NCI-H2196 (cell line): ENCODE measurements around the gene MTCL1.

Experiments
- DNase-seq: peaks from one replicate; lab custom pipeline; 2025; ENCODE audit not compliant: unreplicated experiment; lab: John Stamatoyannopoulos, UW

The MTCL1 gene

DNA sequence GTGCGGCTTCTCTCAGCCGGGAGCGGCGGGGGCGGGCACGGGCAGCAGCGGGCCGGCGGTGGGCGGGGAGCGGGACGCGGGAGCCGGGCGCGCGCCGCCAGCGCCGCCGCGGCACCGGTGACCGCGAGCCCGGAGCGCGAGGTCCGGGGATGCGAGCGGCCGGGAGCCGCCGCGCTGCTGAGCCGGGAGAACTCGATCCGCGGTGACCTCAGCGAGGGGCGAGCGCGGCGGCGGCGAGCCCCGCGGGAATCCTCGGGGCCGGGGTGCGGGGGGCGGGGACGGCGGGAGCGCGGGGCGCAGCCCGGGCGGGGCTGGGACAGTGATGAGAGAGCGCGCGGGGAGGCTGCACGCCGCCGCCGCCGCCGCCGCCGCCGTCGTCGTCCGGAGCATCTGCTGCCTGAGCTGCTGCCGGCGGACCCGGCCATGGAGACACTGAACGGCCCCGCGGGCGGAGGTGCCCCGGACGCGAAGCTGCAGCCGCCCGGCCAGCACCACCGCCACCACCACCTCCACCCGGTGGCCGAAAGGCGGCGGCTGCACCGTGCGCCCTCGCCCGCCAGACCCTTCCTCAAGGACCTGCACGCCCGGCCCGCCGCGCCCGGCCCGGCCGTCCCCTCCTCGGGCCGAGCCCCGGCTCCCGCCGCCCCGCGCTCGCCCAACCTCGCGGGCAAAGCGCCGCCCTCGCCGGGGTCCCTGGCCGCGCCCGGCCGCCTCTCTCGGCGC, at the start of gene MTCL1:
Gene MTCL1 (plus strand): TSS at position 319 of the 723 bp plus-strand sequence. CDS start 105 bp downstream, at position 424.
- DNase-seq, result no peak

DNA sequence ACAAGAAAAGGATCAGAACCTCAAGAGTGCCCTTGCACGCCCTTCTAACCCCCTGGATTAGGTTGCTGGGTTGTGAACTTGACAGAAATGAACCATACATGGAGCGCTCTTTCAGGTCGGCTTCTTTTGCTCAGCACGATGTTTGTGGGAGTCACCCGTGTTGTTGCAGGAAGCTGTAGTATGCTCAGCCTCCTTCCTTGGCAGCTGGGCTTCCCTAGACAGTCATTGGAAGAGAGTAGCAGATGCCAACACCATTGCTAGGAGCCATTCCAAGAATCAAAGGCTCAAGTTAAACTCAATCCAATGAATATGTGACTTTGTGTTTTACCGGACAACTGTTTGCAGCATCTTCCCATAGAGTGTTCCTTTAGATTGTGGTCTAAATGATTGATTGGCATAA, 49.1 kb upstream of the MTCL1 start:
- DNase-seq, result no peak

- DNase-seq, result no peak
Observed at GRCh38 chr18:8657050-8657820, 48.1 kb upstream of the MTCL1 start.

DNA sequence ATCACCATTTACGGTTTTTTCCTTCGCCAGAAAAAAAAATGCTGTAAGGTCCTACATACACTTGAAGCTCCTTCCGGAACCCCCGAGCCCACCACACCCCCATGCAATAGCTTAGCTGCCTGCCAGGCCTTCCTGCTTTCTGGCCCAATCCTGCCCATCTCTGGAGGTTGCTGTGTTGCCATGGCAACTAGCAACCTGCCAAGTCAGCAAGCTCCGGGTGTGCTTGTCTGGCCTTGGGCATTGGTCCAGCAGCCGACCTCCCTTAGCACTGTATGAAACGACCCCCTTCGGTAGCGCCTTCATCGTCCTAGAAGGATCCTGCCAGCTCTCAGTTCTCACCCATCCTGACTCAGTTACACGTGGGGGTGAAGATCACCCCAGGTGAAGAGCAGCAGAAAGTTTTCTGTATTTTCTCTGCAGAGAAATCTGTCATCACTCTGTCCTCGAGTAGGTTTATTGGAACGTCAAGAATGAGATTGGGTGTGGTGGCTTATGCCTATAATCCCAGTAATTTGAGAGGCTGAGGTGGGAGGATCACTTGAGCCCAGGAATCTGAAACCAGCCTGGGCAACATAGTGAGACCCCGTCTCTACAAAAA, 47.4 kb upstream of the MTCL1 start:
- DNase-seq, result peak; percentile 52

DNA sequence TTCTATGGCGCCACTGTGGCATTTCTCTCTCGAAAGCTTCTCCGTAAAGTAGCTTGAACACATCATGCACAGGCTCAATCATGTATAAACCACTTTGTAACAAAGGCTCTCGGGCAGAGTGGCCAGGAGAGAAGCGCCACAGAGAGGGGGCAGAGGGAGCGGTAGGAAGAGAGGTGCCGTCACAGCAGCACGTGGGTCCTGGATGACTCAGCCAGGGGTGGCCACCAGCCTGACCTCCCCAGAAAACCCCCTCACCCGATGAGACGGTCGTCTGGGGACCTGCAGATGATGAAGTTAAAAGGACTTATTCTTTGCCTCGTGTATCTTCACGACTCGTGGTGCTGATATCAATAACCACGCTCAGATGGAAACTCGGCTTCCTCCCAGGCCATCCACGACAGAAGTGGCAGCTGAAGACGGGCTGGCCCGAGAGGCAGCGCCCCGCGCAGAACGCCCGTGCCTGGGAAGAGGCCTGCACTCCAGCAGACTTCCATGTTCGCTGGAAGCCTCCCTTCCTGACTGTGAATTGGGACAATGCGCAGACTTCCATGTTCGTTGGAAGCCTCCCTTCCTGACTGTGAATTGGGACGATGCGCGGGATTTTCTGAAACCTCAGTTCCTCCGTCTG, 46.4 kb upstream of the MTCL1 start:
- DNase-seq, result no peak

GRCh38 chr18:8659609-8660242, 45.6 kb upstream of the MTCL1 start:
- no peak for DNase-seq

- no peak for DNase-seq
Observed at GRCh38 chr18:8660316-8660715, 45.0 kb upstream of the MTCL1 start.

DNA sequence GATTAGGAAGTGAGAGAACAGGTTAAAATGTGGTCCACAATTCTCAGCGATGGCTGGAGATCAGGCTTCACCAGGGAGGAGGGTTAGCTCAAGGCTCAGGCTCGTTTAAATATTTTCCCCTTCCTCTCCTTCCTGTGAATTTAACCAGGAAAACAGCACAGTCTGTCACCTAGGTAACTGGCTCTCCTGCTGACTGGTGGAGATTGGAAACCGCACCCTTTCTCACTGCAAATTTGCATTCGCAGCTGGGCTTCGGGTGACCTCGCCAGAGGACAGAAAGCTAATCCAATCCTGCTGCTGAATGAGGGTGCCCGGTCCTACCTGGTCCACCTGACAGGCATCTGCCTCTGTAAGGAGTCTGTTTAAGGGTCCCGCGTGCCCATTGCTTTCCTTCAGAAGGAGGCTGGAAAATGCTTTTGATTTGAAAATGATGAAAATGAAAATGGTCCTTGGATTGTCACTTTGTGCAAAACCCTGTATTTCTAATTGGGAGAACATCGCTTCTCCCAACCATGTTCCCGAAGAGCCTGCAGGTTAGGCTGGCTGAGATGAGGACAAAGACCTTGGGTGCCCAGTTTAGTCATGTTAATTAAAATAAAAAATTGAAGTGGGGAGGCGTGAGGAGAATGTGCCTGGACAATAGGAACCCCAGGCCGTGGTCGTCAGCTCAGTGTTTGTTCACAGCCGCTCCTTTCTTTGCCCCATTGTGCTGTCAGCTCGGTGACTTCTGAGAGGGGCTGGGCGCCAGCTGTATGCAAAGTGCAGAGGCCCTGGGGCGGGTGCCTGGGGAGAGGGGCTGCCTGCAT, 43.4 kb upstream of the MTCL1 start:
- peak; percentile 86 for DNase-seq

DNA sequence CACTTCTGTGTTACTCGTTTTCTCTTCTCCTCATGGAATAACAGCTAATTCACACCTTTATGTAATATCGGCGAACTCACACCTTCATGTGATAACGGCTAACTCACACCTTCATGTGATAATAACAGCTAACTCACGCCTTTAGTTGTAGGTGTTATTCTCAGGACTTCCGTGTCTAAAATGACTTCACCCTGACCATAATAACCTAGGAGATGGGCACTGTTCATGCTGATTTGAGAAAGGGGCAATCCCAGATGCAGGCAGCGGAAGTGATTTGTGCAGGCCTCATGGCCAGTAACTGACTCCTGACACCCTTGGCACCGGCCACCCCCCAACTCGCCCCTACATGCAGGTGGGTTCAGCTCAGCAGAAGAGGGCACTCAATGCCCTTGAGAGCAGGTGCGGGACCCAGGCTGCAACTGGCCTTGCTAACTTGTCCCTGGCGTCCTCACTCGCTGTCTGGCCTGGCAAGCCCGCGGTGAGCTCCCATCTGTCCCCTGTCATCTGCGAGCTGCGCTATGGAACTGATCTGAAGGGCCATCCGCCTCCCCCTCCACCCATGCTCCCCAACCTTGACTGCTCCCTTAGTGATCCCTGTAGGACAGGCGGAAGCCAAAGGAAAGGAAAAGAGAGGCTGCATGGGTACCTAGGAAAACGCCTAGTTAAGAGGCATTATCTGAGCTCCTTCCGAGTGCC, 42.6 kb upstream of the MTCL1 start:
- DNase-seq, result no peak

DNA sequence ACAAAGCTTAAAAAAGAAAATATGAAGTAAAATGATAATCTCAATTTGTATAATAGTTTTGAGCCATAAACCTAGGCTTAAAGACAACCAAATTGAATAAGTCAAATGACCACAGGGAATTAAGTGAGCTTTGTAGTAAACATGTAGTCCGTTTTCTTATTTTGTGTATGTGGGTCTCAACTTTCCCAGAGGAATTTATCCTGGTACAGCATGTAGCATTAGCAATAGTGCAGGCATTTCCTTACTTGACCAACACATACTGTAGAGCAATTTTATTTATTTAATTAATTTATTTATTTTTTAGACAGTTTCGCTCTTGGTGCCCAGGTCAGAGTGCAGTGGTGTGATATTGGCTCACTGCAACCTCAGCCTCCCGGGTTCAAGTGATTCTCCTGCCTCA, 37.5 kb upstream of the MTCL1 start:
- DNase-seq, result no peak

DNA sequence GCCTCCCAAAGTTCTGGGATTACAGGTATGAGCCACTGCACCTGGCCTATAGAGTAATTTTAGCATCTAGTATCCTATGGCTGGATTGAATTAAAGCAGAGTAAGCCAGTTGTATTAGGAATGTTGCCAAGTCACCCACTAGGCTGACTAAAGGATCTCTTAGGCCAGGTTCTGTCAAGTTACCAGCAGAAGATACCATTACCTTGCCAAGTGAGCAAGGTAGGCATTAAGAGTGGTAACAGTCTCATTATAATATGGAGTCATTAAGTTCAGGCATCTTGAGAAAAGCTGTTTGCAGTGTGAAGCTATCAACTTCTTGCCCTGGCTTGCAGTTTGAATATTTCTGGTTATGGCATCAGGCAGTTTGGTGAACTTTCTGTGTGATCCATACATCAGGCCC, 37.0 kb upstream of the MTCL1 start:
- DNase-seq, result no peak

DNA sequence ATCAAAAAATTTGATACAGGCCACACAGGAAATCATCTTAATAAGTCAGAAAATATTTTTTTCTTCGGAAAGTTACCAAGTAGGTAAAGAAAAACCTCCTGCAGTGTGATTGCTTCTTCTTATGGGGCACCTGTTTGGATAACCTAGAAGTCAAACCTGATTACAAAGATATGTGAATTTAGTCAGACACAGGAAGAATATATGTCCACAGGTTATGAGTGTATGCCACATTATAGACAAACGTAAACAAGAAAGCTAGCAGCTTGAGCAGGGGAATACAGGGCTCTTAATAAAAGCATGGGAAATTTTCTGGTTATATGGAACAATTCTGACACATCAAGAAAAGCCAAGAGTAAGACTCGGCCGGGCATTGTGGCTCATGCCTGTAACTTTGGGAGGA, 35.8 kb upstream of the MTCL1 start:
- DNase-seq, result no peak

DNA sequence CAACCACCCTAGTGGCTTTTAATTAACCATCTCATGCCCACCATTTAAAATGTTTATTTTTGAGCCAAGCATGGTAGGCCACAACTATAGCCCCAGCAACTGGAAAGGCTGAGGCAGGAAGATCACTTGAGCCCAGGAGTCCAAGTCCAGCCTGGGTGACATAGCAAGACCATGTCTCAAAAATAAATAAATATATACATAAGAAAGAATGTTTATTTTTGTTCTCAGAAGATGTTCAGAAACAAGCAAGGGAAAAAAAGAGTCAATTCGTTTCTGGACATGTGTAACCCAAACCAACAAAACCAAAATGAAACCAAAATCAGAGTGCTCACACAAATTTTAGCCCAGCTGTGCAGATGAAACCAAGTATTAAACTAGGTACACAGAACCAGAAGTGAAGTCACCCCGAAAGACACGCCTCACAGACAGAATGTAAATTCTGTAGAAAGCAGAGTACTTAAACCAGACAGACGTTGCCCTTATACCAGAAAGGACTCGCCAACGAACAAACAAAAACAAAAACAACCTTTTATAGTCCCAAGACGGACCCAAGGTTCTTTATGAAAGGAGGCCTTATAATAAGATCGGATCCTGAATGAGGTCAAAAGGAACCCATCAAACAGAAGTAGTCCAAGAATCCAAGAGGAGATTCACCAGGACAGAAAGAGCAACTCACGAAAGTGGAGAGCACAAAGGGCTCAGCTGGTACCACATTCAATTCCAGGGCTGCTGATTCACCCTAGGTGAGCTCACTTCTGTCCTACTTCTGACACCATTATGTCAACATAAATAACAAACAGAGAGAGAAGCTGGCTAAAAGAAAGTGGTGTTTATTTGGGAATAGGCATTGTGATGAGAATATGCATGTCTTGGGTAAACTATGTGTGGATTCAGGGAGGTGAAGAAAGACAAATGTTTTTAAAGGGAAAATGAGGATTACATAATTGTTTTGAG, 31.8 kb upstream of the MTCL1 start:
- no peak for DNase-seq

- DNase-seq, result no peak
Observed at GRCh38 chr18:8675057-8675456, 30.3 kb upstream of the MTCL1 start.

GRCh38 chr18:8681196-8681595, 24.2 kb upstream of the MTCL1 start:
- no peak for DNase-seq

- no peak for DNase-seq
Observed at GRCh38 chr18:8684577-8684976, 20.8 kb upstream of the MTCL1 start.

DNA sequence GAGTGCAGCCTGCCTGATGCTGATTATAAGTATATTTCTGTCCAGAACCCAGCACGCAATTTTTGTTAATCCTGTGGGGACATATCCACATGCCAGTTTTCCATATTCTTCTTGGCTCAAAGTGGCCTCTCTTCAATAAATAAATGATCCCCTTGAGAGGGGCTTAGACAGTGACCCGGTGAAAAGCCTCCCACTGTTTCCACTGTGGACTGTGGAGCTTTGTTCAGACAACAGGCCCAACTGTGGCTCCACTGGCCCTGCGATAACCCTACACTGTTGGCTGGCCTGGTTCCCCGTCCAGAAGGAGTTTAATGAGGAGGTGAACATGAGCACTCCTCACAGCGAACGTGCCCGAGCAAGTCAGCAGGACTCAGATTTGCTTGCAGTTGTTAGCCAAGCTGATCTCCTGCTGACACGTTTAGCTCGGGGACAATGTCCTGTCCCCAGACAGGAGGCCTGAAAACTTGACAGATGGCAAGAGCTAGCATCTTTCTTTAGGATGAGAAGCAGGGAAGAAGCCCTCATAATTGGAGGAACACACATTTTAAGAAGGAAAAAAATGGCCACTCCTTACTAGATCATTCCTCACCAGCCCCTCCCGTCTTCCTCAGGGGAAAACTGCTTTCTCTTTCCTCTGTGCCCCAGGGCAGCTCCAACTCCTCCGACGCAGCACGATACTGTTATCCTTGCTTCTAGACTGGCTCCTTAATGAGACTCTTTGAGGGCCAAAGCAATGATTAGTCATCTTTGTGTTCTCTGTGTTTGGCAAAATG, 20.0 kb upstream of the MTCL1 start:
- DNase-seq, result peak; percentile 65

DNA sequence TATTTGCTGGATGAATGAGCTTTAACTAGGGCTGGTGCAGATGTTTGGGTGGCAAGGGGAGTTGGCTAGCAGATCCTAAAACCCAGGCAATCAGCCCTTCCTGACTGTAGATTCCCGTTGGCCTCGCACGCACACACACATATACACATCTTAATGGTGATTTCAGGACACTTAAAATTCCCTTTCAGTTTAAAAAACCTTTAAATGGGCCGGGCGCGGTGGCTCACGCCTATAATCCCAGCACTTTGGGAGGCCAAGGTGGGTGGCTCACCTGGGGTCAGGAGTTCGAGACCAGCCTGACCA, 19.5 kb upstream of the MTCL1 start:
- DNase-seq, result no peak
